Measurements from ENCODE around the gene BDH1.

BDH1 gene

DNA sequence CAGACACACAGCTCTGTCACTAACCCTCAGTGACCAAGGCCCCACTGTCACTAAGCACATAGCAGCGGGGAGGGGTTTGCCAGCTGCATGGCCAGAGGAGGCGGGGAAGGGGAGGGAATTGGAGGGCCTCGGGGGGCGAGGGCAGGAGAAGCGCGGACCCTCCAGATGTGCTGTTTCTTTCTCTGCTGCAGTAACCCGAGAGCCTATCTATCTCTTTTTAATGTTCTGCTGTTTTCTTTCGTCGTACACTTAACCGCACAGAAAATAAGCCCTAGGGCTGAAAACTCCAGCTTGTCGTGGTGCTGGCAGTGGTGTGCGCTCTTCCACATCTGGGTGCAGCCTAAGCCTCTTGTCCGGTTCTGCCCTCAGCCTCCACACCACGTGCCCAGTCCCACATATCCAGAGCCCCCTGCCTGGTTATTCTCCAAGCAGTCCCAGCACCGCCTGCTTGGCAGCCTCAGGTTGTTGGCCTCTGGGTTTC lies 51.1 kb downstream of the BDH1 start:
- no peak for DNase-seq

DNA sequence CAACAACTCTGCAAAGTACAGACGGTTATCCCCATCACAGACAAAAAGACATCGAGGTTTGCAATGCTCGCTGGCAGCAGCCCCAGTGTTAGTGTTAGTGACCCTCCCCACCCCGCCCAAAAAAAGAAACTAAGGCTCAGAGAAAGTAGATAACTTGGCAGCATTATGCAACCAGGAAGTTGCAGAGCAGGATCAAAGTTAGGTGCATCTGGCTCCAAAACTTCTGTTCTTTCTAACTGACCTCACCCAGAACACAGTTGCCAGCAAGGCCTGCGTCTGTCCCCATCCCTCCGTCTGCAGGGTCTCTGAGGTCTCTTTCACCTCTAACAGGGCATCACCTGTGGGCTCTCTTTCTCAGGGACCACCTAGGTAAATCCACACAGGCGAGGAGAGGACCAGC lies 51.5 kb downstream of the BDH1 start:
- DNase-seq, result no peak

DNA sequence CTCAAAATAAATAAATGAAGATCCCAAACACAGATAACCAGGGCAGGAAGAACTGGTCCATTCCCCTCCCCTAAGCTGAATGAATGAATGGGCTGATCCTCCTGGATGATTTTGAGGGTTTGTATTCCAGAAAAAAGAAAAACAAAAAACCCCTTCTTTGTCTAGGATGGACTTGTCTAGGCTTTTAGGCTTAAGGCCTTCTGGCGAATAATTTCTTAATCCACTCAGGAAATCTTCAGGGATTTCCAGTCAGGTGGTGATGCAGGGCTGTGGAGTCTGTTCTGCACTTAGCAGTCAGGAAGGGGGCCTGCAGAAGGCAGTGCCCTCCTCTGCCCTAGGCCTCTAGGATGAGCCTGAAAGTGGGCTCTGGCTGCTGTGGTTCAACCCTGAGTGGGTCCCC lies 52.1 kb downstream of the BDH1 start:
- no peak for DNase-seq

DNA sequence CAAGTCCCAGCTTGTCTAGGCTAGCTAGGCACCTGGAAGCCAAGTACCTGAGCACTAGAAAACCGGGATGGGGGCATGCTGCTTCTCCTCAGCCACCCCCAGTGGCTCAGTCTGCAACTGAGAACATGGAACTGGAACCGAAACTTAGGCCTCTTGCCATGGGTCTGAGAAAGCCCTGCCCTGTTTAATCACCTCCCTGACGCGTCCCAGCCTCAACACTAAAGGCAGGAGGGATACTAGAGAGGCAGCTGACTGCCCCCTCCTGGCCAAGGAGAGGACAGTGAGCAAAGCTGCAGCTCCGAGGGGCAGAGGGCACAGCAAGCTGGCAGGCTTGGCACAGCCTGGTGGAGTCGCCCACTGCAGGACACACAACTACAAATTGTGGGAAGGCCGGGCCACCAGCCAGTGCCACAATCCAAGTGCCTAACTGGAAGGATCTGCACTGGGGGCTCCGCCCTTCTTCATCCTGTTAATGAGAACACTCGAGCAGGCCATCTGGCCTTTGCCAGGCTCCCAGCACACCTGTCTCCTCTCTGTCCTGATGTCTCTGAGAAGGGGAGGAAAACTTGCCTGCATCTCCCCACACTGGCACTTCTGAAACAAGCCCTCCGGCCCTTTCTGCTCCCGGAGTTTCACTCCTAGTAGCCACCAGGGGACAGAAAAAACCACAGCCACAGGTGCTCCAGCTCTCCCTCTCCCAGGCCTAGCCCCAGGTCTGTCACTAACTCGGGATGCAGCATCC lies 53.7 kb downstream of the BDH1 start:
- peak in 1 of 2 experiments; percentile 28 for DNase-seq

DNA sequence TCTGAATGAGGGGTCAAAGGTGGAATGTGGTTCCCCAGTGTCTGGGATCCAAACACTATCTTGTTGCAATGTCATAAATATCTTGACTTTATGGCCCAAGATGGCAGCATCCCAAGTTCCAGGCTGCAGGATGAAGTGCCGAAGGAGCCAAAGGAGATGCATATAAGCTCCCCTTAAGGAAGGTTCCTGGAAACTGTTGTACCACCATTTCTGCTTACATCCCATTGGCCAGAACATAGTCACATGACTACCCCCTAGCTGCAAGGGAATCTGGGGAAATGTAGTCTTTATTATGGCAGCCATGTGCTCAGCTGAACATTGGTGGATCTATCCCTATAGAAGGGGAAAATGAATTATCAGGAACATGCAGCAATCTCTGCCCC lies 54.3 kb downstream of the BDH1 start:
- no peak for DNase-seq

DNA sequence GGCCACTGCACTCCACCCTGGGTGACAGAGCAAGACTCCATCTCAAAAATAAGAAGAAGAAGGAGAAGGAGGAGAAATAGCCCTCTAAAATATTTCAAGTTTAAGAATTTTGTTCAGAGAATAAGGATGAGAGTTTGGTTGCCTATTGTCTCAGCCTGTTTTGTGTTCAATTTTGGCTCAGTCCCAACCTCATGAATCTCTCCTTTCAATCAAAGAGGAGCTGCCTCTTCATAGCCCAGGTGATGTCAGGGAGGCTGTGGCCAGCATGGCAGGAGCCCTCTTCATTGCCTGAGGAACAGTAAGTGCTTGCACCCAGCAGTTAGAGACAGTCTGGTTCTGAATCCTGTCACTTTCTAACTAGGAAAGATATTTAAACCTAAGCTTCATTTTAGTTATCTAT lies 55.0 kb downstream of the BDH1 start:
- DNase-seq, result no peak

DNA sequence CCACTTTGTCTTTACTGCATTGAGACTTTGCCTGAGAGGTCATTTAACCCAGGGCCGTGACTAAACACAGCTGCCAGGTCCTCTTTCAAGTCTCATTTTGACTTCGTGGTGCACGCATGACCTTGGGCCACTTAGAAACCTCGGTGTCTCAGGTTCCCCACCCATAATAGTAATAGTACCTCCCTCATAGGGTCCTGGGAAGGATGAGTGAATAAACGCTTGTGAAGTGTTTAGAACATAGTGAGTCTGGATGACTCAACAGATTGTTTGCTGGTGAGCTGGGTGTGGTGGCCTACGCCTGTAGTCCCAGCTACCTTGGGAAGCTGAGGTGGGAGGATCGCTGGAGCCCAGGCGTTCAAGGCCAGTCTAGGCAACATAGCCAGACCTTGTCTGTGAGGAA lies 56.3 kb downstream of the BDH1 start:
- no peak for DNase-seq

DNA sequence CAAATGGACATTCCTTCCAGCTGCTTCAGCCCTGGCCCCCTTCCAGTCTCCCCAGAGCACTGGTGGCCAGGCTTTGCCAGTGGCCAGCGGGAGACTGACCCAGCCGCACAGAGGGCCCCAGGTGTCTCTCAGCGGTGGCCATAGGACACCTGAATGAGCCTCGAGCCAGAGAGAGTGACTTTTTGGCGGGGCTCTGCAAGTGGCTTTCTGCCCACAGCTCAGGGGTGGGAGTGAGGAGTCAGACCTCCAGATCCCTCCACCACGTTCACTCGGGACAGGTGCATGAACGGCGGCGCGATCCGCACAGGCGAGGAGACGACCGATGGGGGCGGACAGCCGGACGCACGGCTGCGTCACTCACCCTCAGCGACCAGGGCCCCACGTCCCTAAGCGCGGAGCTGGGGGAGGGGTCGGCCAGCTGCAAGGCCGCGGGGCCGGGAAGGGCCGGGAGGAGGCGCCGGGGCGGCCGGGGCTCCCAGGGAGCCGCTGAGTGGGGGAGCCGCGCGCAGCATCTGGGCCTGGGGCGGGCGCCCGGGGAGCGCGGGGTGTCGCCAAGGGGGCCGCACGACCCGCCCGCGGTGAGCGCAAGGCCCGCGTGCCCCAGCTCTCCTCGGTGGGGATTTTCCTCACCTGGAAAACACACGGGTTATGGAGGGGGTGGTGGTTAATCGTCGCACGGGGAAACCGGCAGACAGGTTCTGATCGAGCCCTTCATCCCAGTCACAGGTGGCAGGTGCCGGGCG lies 57.1 kb downstream of the BDH1 start:
- no peak for DNase-seq

DNA sequence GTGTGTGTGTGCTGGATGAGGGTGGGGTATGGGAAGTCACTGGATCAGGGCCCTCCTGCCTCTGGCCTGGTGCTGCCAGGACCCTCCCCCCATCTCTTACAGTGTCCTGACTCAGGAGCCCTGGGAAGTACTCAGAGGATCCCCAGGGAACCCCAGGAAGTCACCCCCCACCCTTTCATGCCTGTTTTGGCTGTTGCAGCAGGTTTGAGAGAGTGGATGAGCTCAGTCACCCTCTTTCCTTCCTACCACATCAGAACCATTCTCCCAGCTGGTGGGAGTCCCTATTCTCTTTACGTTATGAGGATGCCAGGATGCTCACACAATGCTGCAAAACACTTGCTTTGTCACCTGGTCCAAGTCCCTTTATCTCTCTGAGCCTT lies 59.0 kb downstream of the BDH1 start:
- DNase-seq, result no peak

DNA sequence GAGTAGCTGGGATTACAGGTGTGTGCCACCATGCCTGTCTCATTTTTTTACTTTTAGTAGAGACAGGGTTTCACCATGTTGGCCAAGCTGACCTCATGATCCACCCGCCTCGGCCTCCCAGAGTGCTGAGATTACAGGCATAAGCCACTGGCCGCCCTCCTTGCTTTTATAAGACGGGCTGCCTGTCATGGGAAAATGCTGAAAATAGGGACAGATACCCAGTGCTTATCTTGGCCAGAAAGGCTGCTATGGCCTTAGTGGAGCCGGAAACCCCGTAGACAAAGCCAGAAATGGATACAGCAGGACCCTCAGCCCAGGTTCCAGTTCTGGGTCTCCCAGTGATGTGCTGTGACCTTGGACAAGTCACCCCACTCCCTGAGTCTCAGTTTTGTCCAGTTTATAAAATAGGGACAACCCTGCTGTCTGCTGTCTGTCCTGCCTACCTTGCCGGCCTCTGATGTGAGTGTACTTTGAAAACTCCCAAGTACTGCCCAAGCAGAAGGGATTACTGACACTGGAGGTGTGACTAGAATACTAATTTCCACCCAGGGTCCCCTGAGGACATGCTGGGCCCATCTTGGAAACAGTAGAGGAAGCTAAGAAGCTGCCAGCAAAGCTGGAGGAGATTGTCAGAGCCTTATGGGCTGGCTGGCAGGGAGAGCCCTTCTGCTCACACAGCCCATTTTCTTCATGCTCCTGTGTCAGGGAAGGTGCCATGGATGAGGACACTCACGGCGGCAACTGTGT lies 59.6 kb downstream of the BDH1 start:
- DNase-seq, result no peak

DNA sequence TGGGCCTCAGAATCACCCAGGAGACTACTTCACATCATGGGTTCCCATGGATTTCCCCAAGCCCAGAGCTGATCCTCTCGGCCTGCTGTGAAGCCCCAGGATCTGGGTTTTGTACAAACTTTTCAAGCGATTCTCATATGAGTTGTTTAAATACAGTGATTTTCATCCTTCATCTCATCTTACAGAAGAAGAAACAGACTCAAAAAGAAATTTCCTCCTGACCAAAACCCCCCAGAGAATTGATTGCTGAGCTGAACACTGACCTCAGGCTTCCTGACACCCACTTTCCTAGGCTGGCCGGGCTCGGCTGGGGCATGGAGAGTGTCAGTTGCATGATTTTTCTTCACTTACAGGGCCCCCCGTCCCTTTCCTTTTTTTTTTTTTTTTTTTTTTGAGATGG lies 60.3 kb downstream of the BDH1 start:
- DNase-seq, result no peak

DNA sequence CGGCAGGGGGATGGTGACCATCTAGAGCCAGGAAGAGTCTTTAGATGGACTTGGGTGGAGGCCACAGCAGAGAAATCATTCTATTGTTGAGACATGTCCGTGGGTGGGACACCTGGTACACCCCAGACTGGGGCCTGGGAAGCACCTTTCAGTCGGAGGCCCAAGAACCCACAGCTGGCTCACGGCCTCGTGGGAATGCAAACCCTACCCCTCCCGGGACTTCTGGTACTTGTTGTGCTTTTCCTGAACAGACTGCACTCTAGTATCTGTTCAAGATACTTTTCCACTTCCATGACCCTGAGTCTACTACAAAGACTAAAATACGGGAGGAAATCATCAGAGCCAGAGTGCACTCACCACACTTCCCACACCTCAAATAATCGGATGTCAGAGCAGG lies 60.7 kb downstream of the BDH1 start:
- no peak for DNase-seq

DNA sequence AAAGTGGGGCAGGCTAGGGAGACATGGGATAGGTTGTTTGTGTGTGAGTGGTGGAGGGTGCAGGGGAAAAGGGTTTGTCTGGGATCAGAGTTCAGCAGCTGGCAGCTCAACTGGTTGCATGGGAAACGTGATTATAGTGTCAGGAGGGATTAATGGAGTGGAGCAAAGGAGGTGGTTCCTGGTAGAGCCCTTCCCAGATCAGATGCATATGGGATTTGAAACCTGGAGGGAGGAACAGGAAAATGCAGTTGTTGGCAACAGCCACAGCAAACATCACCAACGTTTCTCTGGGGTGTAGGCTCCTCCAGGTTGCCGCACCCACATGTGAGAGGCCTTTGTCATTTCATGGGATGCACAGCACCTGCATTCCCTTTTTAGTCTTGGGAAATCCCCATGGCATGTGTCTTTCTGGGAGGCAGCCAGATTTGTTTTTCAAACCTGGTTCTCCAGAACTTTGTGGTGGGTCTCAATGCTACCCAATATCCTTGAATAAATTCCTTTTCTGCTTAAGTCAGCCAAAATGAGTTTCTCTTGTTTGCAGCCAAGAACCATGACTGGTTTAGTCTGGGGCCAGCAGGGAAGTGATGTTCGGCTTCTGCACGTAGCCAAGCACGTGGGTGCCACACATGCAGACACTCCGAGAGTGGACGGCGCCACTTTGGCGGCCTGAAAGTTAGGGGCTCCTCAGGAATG lies 61.3 kb downstream of the BDH1 start:
- DNase-seq, result no peak

DNA sequence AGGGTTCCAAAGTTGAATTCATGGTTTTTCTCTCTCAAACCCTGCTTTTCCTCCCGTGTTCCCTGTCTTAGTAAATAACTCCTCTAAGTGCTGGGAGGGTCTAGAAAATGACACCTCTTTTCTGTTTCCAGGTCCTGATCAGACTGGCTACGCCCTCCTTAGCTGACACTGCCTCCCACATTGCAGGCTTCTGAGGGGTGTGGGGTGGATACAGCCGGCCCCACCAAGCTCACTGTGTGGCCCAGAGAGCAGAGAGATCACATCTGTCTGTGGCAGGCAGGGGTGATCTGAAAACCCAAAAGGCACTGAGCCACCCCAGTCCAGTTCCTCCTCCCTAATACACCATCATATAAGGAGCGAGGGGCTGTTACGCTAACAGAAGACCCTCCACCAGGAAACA lies 62.7 kb downstream of the BDH1 start:
- no peak for DNase-seq

DNA sequence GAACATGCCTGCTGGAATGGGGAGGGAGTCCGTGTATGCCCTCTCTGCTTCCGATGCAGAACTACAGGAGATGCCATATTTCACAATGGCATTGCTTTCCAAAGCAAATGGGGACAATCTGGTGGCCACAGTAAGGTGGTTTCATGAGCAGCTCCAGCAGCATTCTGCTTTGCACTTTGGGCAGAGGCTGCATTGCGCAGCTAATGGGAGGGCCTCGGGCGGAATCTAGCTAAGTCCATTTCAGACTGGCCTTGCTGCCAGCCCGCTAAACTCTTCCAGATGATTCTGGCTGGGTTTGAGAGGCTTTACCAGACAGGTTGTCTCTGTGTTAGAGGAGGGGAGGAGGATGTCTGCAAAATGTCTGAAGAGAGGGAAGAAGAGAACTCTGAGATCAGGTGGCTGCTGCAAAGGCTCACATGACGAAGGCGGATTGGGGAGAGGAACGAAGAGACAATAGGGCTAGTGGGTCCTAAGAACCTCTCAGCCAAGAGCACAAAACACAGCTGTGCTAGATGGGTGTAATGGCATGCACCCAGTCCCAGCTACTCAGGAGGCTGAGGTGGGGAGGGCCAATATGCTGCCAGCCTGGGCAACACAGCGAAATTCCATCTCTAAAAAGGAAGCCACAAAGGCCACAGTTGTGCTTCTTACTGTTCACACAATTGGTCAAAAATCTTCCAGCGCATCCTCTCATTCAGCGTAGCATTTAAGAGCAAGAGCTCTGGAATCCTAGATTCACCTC lies 63.7 kb downstream of the BDH1 start:
- no peak for DNase-seq

DNA sequence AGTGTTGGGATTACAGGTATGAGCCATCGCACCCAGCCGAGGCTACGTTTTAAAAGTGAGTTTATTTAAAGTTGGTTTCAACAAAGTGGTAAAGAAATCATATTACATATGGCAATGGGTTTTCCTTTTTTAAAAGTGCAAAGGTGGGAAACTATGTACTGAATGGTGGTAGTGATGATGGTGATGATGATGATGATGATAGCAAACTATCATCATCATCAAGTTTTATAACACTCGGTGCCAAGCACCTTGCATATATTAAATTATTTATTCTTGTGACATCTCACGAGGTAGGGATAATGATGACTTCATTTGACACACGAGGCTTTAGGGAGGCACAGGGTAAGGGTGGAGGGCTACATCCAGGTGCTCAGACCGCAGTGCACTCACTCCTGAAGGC lies 64.3 kb downstream of the BDH1 start:
- DNase-seq, result no peak

DNA sequence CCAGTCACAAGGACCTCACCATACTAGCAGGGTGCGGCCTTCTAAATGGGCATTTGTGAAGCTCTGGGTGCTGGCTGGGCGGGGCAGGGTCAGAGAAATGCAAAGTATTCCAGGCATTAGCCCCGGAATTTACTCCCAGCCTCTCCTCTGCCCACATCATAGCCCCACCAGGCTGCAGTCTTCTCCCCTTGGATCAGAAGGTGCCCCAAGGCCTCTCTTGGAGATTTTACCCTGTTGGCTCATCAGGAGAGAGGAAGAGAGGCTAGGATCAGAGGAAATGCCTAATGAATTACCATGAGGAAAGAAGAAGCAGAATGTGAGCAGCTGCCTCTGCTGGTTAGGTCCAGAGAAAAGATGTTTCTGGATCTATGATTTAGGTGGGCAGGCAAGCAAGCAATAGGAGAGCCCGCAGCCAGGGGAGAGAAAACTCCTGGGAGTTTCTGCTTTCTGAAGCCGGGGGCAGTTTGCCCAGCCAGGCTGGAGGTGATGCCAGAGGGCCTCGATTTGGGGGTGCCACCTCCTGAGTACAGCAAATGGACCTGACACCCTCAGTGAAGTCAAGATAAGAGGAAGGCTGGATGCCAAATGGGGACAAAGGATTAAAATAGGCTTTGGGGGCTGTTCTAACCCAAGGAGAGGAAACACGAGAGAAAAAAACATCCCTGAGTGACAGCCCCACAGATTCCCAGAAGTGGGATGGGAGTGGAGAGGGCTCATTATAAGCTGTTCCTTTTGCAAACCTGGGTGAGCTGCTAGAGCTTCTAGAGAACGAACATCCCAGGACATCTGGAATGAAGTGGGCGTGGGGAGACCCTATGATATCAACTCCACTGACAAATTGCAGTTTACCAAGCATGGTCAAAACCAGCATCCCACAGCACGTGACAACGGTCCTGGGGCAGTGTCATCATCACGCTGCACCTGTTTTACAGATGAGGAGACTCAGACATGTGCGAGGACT lies 65.4 kb downstream of the BDH1 start:
- no peak for DNase-seq

DNA sequence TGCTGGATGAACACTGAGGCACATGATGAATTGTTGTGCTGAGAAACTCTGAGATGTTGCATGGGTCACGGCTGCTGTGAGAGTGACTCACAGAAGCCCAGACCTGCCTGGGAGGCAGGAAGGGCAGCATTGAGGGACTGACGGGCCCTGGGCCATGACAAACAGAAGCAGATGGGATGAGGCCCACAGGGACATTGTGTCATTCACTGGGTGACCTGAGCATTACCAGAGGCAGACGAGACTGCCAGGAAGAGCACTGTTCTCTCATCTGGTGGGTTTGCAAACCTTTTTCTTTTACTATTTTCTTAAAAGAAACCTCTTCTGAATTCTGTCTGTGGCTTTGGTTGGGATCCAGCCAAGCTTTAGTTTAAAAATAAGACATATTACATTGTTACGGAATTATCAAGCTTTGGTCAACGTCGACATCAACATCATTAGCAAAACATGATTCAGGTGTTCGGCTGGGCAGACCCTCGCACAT lies 67.8 kb downstream of the BDH1 start:
- DNase-seq, result no peak

DNA sequence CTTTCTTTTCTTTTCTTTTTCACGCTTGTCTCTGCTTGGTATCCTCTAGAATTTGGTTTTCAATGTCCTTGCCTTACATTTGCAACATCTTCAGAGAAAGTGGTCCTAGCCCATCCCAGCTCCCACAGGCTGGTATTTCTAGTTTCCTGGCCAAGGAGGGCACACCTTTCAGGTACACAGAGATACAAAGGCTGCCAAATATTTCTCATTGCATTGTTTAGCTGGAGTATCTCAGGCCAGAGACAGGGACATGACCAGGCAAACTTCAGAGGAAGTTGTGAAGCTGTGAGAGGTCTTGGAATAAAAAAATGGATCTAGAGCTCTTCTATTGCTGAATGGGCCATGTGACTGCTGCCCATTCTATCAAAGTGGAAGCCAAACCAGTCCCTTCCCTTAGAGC lies 68.9 kb downstream of the BDH1 start:
- no peak for DNase-seq

DNA sequence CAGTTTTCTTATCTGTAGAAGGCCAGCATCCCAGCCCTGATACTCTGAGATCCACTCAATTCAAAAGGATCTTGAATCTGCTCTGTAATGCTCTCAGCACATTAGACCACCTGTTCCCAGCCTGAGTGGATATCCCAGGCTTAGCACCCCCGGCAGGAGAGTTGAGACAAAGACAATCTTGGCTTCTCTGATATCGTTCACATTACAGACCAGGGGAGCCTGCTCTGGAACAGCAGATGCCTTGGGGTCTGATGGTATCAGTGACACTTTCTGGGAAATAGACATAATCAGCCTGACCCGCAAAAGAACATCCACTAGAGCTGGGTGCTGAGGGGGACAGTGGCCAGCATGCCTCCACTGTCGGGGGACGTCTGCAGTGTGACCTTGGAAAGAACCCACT lies 70.6 kb downstream of the BDH1 start:
- DNase-seq, result no peak

DNA sequence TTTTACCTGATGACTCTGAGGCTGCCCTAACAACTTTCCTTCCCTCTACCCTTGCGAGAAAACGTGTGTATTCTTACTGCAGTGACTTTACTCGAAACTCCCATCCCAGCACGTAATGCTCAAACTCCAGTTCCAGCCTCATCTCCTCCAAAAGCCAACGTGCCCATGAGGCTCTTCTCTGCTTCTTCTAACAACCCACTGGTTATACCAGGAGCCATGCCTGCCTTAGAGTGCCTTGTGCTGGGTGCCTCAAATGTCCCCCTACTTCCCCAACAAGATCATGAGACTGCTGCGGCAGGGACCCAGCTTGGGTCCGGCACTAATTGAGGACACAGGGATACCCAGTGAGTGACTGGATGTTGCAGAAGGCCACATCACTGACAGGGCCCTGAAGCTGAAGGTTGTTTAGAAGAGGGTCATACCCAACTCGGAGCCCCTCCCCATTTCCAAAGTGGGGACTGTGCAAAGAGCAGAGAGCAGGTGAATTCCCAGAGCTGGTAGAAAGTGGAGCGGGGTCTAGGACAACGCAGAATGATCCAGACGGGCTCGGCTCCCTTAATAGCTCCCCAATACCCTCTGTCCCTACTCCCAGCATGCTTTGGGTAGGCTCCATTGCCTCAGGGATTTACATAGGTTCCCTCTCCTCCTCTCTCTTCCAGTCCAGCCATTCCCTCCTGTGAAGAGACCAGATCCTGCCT lies 71.4 kb downstream of the BDH1 start:
- DNase-seq, result no peak
